Activated gamma-delta T cell treated with anti-CD3 and anti-CD28 coated beads, Interleukin-2, amount 50 U/mL, for 16 hours (primary cell): ENCODE data around the gene PLEKHH2.
"Not testable (repeated sequence)": the region's sequence is repeated elsewhere in the genome, so short reads cannot be mapped to it uniquely, and the experiment has no call there.

ENCODE experiments used
- DNase-seq: peaks from one replicate; pipeline ENCODE4 v3.0.0-alpha.2; 2020; ENCODE audit warnings: low read depth

The PLEKHH2 gene

DNA sequence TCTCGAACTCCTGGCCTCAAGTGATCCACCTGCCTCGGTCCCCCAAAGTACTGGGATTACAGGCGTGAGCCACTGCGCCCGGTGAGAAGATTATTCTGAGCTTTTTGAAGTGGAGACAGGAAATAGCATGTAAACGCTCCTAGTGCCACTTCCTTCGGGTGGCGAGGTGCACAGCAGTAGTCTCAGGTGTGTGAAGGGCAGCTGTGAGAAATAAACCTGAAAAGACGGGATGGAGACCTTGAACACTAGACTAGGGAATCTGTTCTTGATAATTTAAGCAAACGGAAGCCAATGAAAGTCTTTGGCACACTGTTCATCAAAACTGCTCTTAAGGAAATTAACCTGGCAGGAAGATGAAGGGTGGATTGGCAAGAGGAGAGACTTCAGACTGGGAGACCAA, 439 bp upstream of the PLEKHH2 start:
- no peak for DNase-seq

DNA sequence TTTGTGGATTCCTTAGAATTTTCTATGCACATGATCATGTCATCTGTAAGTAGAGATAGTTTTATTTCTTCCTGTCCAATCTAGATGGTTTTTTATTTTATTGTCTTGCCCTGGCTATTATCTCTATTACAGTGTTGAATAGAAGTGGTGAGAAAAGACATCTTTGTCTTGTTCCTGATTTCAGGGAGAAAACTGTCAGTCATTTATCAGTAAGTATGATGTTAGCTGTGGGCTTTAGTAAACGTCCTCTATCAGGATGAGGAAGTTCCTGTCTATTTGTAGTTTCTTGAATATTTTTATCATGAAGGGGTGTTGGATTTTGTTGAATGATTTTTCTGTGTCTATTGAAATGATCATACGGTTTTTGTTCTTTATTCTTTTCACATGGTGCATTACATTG, 5.3 kb downstream of the PLEKHH2 start:
- DNase-seq = no peak

DNA sequence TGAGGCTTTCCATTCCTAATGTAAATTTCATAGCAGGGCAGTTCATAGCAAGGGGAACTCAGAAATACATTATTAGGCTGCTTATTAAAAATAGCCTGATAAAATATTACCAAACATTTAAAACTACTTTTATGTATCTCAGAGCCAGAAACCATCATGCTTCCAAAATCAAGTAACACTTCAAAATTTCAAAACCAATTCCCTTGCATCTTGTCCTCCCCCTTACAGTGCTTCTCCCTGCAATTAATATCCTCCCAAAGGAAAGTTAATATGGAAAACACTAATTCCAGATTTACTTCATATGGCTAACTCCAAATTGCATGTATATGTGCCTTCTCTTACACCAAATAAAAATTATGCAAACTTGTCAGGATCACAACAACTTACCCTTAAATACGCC, 6.6 kb downstream of the PLEKHH2 start:
- no peak for DNase-seq

DNA sequence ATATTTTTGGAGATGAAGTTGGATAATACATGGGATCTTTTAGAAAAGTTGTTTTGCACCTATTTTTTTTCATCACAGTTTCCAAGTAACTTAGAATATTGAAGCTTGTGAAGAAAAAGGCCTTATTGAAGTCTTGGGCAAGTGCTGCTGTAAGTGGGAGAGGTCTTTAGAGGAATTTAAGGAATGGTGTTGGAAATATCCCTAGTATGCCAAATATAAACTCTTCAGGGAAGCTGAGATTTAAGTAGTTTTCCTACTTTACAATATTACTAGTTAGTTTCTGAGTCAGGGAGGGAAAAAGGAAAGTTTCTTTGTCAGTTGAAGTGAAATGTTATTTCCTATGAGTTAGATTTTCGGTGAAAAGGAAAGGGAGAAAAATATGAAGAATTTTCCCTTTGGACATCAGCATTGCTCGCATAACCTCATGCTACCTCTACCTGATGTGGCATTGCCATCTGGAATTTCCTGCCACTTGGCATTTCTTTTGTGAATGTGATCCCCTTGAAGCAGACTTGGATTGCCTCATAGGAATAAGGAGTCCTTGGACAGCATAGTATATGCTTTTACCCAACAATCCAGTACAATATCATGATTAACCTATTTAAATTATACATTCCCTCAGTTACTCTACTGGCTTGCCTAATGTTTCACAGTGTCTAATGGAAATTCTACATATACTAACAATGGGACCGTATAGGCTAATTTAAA, 12.1 kb downstream of the PLEKHH2 start:
- DNase-seq = no peak

DNA sequence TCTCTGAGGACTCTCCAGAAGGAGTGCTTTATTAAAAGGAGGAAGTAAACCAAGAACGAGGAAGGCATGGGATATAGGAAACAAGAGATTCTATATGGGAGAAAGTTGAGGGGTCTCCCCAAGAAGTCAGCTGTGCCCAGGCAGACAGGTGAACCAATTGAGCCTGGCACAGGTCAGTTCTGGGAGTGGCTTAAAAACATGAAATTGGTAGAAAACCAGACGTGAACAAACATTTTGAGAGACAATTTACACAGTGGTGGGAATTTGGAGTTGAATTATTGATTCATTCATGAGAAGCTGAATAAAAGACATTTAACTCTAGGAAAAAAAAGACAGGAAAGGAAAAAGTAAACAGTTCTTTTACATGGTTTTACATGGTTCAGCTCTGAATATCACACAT, 16.4 kb downstream of the PLEKHH2 start:
- no peak for DNase-seq

DNA sequence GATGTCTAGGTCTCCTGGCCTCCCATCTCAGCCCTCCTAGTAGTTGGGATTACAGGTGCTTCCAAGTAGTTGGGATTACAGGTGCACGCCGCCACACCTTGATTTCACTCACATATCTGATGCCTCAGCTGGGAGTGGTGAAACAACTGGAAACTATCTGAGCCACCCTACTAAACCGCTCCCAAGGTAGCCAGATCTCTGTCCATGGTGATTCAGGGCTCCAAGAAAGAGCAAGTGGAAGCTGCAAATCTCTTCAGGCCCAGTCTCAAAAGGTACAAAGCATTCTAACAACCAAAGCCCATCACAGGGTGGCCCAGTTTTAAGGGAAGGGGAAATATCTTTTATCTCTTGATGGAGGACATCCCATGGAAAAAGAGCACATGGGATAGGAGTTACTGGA, 20.2 kb downstream of the PLEKHH2 start:
- DNase-seq = no peak

DNA sequence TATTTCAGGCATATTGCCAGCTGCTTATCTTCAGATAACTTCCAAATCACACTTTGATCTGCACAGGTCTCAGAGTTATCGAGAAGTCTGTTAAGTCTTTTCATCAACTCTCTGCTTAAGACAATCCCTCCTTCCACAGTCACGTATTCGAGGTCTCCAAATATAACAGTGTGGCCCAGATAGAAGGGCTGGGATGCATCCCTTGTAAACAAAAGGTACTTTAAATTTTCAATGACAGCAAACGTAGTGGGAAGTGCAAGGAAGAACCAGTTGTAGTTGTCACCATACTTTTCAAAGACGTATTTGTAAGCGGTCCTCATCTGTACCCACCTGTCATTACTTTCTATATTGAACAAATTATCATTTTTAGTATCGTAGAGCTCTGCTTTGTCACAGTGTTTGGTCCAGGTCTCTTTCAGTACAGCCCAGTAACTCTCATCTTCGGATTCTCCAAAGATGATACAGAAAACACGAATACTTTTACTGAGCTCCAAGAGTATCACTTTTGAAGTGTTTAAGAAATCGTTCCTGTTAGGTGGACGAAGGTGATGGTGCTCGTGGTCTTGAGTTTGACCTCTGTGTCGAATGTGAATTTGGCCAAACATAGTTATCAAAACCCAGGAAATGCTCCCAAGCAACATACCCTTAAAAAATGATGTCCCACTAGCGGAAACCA, 38.7 kb downstream of the PLEKHH2 start:
- DNase-seq = no peak

DNA sequence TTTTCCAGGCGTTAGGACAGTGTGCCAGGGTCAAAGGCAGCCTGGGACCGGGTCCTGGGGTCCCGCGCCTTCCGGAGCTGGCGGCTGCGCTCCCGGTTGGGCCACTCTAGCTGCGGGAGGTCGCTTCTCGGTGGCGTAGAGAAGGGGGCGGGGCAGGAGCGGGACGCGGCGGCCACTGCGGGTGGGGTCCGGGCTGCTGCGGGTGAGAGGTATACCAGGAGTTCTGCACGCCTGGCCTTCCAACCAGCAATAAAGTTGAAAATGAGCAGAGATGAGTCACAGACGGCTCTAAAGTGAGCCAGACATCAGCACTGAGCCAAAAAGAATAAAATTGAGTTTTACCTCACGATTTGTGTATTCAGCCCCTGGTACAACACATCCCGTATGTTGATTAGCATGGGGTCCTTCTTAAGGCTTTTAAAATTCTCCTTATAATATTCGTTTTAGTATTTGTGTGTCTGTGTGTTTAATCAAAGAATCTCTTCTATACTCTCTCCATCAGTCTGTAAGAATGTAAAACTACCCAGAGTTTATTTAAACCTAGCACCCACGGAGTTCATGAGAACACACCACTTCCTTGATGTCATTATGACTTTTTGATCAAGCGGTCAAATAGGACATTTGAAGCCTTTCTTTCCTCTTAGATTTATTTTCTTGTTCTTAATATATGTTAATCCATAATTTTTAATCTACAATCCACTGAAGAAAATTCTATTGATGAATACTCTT, 39.4 kb downstream of the PLEKHH2 start, which contains the start of gene C1GALT1C1L:
C1GALT1C1L (minus strand) TSS at position 108 of the 729 bp plus-strand sequence; CDS start at position 1, 107 bp downstream.
- DNase-seq = no peak

DNA sequence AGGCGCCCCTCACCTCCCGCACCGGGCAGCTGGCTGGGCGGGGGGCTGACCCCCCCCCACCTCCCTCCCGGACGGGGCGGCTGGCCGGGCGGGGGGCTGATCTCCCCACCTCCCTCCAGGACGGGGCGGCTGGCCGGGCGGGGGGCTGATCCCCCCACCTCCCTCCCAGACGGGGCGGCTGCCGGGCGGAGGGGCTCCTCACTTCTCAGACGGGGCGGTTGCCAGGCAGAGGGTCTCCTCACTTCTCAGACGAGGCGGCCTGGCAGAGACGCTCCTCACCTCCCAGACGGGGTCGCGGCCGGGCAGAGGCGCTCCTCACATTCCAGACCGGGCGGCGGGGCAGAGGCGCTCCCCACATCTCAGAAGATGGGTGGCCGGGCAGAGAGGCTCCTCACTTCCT, 40.7 kb downstream of the PLEKHH2 start:
- not testable (repeated sequence) for DNase-seq

DNA sequence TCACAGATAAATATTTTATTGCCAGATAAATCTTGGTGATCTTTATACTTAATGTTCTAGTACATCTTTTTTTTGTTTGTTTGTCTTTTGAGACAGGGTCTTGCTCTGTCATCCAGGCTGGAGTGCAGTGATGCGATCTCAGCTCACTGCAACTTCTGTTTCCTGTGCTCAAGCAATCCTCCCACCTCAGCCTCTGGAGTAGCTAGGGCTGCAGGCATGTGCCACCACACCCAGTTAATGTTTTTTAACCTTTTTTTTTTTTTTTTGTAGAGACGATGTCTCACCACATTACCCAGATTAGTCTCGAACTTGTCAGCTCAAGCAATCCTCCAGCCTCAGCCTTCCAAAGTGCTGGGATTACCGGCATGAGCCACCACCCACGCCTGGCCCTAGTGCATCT, 48.3 kb downstream of the PLEKHH2 start:
- no peak for DNase-seq

DNA sequence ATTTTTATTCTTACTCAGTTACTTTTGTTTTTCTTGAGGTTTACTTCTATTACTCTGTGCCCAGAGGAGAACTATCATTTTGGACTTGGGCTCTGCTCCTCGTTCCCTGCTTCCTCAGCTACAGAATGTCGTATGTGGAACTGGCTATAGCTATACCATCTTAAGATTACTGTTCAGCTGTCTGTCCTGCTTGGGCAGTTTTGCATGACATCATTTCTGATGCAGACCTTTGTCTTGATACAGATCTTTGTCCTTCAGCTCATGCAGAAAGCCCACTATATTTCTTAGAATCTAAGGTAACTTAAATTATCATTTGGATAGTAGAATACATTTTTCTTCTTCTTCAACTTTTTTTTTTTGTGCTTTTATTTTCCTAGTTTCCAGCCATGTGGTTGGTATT, 52.9 kb downstream of the PLEKHH2 start:
- DNase-seq = no peak

DNA sequence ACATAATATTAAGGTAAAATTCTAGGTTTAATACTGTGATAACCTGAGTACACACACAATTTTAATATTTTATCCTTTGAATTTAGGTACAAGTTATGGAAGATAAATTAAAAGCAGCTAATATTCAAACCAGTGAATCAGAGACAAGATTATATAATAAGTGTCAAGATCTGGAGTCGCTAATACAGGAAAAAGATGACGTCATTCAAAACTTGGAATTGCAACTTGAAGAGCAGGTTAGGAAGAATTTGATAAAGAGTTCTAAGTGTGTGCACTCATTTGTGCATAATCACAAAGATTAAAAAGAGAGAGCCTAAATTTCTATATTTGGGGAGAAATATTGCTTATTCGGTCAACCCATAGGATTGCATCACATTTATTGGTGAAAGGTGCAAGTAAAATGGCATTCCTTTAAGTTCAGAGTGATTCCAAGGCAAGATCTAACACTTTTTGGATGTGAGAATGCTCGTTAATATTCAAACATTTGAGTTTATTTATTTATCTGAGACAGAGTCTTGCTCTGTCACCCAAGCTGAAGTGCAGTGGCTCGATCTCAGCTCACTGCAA, 55.5 kb downstream of the PLEKHH2 start:
- no peak for DNase-seq

DNA sequence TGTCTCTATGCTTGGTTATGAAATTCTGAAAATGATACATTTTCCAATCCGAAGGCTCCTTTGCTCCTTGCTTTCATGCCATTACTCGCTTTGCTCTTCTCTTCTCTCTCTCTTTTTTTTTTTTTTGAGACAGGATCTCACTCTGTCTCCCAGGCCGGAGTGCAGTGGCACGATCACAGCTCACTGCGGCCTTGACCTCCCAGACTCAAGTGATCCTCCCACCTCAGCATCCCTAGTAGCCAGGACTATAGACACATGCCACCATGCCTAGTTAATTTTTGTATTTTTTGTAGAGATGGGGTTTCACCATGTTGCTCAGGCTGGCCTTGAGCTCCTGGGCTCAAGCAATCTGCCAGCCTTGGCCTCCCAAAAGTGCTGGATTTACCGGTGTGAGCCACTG, 61.1 kb downstream of the PLEKHH2 start:
- DNase-seq = not testable (repeated sequence)

DNA sequence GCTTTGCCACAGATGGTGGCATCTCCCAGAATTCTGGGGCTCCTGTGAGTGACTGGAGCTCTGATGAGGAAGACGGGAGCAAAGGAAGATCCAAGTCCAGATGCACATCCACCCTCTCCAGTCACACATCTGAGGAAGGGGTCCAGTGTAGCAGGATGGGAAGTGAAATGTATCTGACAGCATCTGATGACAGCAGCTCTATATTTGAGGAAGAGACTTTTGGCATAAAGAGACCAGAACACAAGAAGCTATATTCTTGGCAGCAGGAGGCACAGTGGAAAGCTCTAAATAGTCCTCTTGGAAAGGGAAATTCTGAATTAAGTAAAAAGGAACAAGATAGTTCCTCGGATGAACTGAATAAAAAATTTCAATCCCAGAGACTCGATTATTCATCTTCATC, 62.7 kb downstream of the PLEKHH2 start:
- DNase-seq = no peak

DNA sequence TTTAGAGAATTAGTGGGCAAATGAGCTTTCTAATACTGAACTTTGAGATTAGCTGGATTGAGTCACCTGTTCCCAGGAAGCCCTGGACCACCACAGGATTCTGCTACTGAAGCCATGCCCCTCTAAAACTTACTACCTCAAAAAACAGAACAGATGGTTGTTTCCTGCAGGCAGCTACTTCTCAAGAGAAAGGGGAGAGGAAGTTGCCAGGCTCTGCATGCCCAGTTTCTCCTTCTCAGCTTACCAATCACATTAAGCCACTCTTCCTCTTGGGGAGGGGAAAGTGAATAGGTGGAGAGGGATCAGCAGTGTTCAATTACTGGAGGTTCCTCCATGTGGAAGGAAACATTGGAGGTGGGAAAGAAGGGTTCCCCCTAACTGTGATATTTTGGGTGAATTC, 64.1 kb downstream of the PLEKHH2 start:
- no peak for DNase-seq

DNA sequence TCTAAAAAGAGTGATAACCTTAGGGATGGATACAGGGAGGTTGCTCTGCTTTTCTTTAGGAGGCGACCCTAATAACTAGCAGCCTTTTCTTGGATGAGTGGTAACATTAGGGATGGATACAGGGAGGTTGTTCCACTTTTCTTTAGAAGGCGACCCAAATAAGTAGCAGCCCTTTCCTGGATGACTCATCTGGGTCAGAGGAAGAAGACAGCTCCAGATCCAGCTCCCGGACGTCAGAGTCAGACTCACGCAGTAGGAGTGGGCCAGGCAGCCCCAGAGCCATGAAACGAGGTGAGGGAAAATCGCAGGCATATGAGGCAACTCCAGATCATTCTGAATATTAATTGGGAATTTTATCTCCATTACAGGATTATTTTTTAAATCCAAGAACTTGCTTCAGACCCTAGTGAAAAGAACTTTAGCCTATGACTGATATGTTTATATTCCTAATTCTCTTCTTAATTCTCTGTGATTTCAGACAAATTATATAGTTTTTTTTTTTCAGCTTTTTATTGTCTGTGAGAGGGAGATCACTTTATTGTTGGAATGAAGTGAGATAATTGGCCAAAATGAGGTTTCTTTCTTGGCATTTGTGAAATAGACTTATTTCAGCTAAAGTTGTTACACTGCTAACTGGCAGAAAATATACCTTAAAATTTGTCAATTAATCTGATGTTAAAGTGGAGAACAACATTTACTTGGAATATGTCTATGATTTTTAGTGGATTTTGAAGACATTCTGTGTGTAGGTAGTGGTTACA, 70.4 kb downstream of the PLEKHH2 start:
- DNase-seq = no peak

DNA sequence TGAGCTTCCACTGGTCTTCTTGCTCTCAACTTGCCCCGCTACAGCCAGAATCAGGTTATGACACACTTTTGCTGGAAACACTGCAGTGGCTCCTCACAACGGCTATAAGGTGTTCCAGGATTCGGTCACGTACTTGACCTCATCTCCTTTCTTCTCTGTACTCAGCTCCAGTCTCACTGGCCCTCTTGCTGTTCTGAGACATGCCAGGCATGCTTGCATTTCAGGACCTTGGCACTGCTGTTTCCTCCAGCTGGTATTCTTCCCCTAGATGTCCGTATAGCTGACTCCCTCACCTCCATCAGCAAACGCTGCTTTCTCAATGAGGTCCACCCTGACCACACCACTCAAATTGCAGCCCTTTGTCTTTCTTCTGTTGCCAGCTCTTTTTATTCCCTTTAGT, 71.1 kb downstream of the PLEKHH2 start:
- DNase-seq = no peak

DNA sequence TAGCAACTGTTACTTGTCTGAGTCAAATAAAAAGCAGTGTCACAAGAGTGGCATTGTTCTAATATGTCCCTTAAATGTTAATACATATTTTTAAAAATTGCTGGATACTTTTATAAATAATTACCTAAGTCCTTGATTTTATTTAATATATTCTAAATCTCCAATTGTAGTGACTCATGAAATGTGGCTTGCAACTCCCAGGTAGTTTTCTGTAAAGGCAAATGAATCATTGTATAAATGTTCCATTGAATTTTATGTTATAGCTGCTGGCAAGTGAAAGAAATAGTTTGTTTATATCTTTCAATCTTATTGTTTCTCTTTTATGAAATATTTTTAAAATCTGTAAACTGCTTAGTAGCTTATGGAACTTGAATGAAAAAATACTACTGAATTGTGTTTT, 71.8 kb downstream of the PLEKHH2 start:
- DNase-seq = no peak

DNA sequence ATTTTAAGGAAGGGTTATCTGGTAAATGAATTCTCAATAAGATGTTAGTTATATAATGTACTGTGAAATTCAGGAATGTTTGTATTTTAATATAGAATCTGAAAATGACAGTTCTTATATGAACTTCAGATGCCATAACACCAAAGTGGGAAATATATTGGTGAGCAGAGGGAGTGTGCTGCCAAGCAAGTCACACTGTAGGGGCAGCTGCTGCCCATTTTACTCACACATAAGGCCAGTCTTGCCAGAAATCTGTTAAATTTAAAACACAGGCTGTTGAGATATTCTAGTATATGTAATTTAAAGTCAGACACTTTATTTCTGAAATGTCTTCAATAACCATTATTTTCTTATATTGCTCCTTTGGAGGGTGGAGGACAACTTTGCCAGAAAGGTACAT, 73.8 kb downstream of the PLEKHH2 start:
- no peak for DNase-seq

DNA sequence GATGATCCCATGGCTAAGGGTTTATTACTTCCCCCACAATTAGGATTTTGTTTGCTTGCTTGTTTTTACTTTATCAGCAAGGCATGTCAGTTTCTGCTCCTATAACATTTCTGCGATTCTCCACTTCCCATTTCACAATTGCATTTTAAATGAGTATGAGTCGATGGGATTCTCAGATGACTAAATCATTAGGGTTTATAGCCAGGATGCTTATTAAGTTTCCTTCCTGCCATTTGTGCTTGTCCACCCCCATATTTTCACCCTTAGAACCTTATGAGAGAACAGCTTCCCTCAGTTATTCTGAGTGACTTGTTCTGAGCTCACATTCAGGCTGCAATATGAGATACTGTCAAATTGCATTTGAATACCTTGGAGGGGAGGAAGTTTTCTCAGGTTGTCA, 77.1 kb downstream of the PLEKHH2 start:
- DNase-seq = no peak

DNA sequence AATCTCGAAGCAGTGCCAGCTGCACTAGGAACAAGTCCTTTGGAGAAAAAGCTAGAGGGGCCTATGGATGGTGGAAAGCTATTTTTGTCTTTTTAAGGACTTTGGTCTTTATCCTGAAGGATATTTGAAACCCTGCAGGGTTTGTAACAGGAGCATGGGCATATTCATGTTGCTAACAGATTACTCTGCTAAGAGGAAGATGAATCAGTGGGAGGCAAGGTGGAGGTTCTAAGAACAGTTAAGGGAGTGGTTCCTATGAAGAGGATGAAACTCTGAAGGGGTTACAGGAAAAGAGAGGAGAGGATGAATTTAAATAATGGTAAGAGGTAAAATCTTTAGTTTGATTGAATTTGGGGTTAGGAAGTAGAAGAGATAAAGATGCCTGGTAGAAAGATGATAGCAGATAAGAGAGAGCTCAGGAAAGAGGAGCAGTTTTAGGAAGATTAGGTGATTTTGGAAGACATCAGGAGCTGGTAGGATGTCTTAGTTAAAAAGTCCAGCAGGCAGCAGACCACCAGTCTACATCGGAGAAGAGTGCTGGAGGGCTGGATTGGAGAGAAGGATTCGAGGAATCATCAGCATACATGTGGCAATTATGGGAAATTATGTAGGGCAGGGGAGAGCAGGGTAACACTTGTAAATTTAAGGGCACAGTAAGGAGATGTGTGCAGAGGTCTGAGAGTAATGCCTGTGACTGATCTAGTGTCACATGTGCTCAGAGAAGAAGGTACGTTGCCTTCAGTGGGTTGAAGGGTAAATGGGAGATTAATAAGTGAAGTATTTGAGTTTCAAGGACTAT, 78.4 kb downstream of the PLEKHH2 start:
- no peak for DNase-seq
